Chondrocyte (in vitro differentiated cells): Measurements from ENCODE around the gene SLITRK1. TPM values are rescaled to one million over a fixed set of nuclear protein-coding genes. Genes with fewer than 3 reads are reported as not detected.

Experiments used
- DNase-seq: peaks from one replicate; pipeline ENCODE4 v3.0.0; 2021; ENCODE audit warnings: mixed read lengths, low spot score
- H3K27ac Mint-ChIP-seq: one replicate; pipeline ENCODE4 v1.8.0; 2021; ENCODE audit warnings: mild to moderate bottlenecking, moderate library complexity, mixed read lengths; ENCODE audit not compliant: unreplicated experiment
- H3K27me3 Mint-ChIP-seq: 2 replicates; pipeline ENCODE4 v1.8.0; 2021; ENCODE audit warnings: low read depth, mixed read lengths
- H3K36me3 Mint-ChIP-seq: 2 replicates; pipeline ENCODE4 v1.8.0; 2021; ENCODE audit warnings: low read depth, mixed read lengths
- H3K4me1 Mint-ChIP-seq: 2 replicates; pipeline ENCODE4 v1.8.0; 2021; ENCODE audit warnings: low read depth, mild to moderate bottlenecking, mixed read lengths
- H3K4me3 Mint-ChIP-seq: one replicate; pipeline ENCODE4 v1.8.0; 2021; ENCODE audit warnings: mild to moderate bottlenecking, moderate library complexity, mixed read lengths; ENCODE audit not compliant: unreplicated experiment
- H3K9me3 Mint-ChIP-seq: 2 replicates; pipeline ENCODE4 v1.8.0; 2021; ENCODE audit warnings: low read depth, mixed read lengths
- total RNA-seq: library from RNA; stranded (reverse); gene quantifications from 3 replicates; pipeline ENCODE4 v1.2.1, GENCODE V29; 2021
- TF ChIP-seq, protein P1 (sequence below): fragments of 200-600 bp; sonication (generic); IDR thresholded peaks from 2 replicates; pipeline ENCODE4 v1.5.0; 2021; ENCODE audit warnings: antibody characterized with exemption, mild to moderate bottlenecking, moderate library complexity

The SLITRK1 gene
- total RNA-seq, 1 donor from 2014 or later, result 0.05 TPM

DNA sequence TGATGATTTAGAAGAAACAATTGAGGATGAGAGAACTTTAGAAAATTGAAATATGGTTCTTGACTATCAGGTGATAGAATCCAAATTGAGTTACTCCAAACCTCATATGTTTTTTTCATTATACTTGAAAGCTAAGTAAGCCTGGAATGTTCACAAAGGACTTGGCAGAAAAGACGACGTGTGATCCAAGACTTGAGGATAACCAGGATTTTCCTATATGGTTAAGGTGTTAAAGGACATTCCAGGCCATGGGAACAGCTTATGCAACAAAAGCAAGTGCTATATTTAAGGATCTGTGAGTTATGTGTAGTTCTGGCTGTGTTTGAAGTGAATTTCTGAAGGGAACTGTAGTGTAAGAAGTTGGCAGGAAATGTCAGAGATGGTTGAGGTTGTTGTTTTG, 52.5 kb downstream of the SLITRK1 start:
- Mint-ChIP-seq H3K9me3 (no peaks in the 10 kb centered on the region), H3K36me3 (no peaks in the 10 kb centered on the region), H3K4me1 (peaks cover 6% of the 10 kb centered on the region), H3K4me3 (no peak overlapping the region), H3K27me3 (peaks cover 6% of the 10 kb centered on the region), H3K27ac (no peak overlapping the region)
- DNase-seq, result no peak
- TF ChIP-seq, protein P1, sequence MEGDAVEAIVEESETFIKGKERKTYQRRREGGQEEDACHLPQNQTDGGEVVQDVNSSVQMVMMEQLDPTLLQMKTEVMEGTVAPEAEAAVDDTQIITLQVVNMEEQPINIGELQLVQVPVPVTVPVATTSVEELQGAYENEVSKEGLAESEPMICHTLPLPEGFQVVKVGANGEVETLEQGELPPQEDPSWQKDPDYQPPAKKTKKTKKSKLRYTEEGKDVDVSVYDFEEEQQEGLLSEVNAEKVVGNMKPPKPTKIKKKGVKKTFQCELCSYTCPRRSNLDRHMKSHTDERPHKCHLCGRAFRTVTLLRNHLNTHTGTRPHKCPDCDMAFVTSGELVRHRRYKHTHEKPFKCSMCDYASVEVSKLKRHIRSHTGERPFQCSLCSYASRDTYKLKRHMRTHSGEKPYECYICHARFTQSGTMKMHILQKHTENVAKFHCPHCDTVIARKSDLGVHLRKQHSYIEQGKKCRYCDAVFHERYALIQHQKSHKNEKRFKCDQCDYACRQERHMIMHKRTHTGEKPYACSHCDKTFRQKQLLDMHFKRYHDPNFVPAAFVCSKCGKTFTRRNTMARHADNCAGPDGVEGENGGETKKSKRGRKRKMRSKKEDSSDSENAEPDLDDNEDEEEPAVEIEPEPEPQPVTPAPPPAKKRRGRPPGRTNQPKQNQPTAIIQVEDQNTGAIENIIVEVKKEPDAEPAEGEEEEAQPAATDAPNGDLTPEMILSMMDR, result no peak

DNA sequence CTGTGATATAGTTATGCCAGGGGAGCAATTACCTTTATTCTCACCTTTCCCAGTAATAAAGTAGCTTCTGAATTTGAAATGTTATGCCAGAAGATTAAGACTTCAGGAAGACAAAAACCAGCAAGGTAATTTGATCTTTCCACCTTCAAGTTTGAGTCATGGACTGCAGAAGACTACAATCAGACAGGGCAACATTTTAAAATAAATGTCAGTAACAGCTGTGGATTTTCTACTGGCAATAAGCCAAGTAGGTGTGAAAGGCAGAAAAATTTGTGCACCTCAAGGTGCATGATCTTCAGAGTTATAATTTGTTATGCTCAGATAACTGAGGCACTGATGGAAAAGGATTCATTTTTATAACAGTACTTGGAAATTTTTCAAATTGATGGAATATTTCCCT, 54.9 kb downstream of the SLITRK1 start:
- Mint-ChIP-seq H3K4me3 (no peak overlapping the region), H3K4me1 (peaks cover 6% of the 10 kb centered on the region), H3K9me3 (no peaks in the 10 kb centered on the region), H3K36me3 (no peaks in the 10 kb centered on the region), H3K27ac (no peak overlapping the region), H3K27me3 (peaks cover 5% of the 10 kb centered on the region)
- TF ChIP-seq, protein P1, result no peak
- DNase-seq, result no peak
